Neural cell (in vitro differentiated cells): ENCODE data around the gene WDFY3. TPM values are rescaled to one million over a fixed set of nuclear protein-coding genes. Genes with fewer than 3 reads are reported as not detected.

Experiments used
- H2AFZ ChIP-seq: fragments of 200-600, 300-800 bp; sonication (generic), shearing (Covaris generic); 2 replicates; pipeline ENCODE4 v1.6.0; 2014; ENCODE audit warnings: low read depth, mild to moderate bottlenecking, antibody characterized with exemption, low read length, moderate library complexity
- H3F3A ChIP-seq: fragments of 200-600 bp; shearing (Covaris generic); 2 replicates; pipeline ENCODE4 v1.6.1; 2016; ENCODE audit warnings: mild to moderate bottlenecking, moderate library complexity, mixed read lengths, antibody characterized with exemption, low read length; ENCODE audit not compliant: insufficient read depth, poor library complexity, severe bottlenecking
- H3K27ac ChIP-seq: fragments of 200-600, 300-800 bp; sonication (generic), shearing (Covaris generic); 2 replicates; pipeline ENCODE4 v1.5.1; 2014; ENCODE audit warnings: mild to moderate bottlenecking, low read length, moderate library complexity
- H3K27me3 ChIP-seq: fragments of 300-800, 200-600 bp; sonication (generic), shearing (Covaris generic); 2 replicates; pipeline ENCODE4 v1.6.0; 2014; ENCODE audit warnings: mild to moderate bottlenecking, low read depth, low read length, moderate library complexity; ENCODE audit not compliant: insufficient read depth
- H3K36me3 ChIP-seq: fragments of 300-800, 200-600 bp; sonication (generic), shearing (Covaris generic); 2 replicates; pipeline ENCODE4 v1.5.1; 2014; ENCODE audit warnings: mild to moderate bottlenecking, antibody characterized with exemption, low read length, moderate library complexity; ENCODE audit not compliant: insufficient read depth
- H3K4me2 ChIP-seq: fragments of 300-800, 200-600 bp; sonication (generic), shearing (Covaris generic); 2 replicates; pipeline ENCODE4 v1.6.0; 2014; ENCODE audit warnings: mild to moderate bottlenecking, low read length
- H3K4me3 ChIP-seq: fragments of 300-800, 200-600 bp; sonication (generic), shearing (Covaris generic); 2 replicates; pipeline ENCODE4 v1.5.1; 2014; ENCODE audit warnings: mild to moderate bottlenecking, low read length, moderate library complexity
- H3K79me2 ChIP-seq: fragments of 200-600 bp; shearing (Covaris generic); replicated peaks from 2 replicates; pipeline ENCODE4 v1.6.0; 2014; ENCODE audit warnings: mild to moderate bottlenecking, low read length, moderate library complexity; ENCODE audit not compliant: insufficient read depth
- H3K9ac ChIP-seq: fragments of 300-800, 200-600 bp; sonication (generic), shearing (Covaris generic); 2 replicates; pipeline ENCODE4 v1.6.1; 2016; ENCODE audit warnings: mild to moderate bottlenecking, low read length, mixed read lengths
- H3K9me2 ChIP-seq: fragments of 200-600 bp; shearing (Covaris generic); 2 replicates; pipeline ENCODE4 v1.6.1; 2016; ENCODE audit warnings: mild to moderate bottlenecking, low read length, mixed read lengths; ENCODE audit not compliant: insufficient read depth
- H3K9me3 ChIP-seq: fragments of 200-600, 300-800 bp; sonication (generic), shearing (Covaris generic); 2 replicates; pipeline ENCODE4 v1.6.1; 2016; ENCODE audit warnings: mild to moderate bottlenecking, mixed run types, low read length, moderate library complexity, mixed read lengths
- H4K20me1 ChIP-seq: fragments of 200-600 bp; shearing (Covaris generic); 2 replicates; pipeline ENCODE4 v1.6.1; 2016; ENCODE audit warnings: mild to moderate bottlenecking, mixed run types; ENCODE audit not compliant: insufficient read depth
- CTCF ChIP-seq: fragments of 450-650 bp; IDR thresholded peaks from 2 replicates; pipeline ENCODE4 v1.5.1; 2014; ENCODE audit warnings: antibody characterized with exemption, mild to moderate bottlenecking, moderate library complexity; ENCODE audit not compliant: poor library complexity, severe bottlenecking
- EP300 ChIP-seq: fragments of 450-650 bp; conservative IDR thresholded peaks from 2 replicates; pipeline ENCODE4 v1.6.1; 2014; ENCODE audit warnings: antibody characterized with exemption, mild to moderate bottlenecking, moderate library complexity; ENCODE audit not compliant: poor library complexity, severe bottlenecking
- EZH2 ChIP-seq: fragments of 200-600, 300-800 bp; shearing (Covaris generic), sonication (generic); IDR thresholded peaks from 2 replicates; pipeline ENCODE4 v1.6.1; 2014; ENCODE audit warnings: antibody characterized with exemption, low read length, borderline replicate concordance, mild to moderate bottlenecking; ENCODE audit not compliant: insufficient read depth, poor library complexity, severe bottlenecking
- MXI1 ChIP-seq: fragments of 450-650 bp; conservative IDR thresholded peaks from 2 replicates; pipeline ENCODE4 v1.6.1; 2014; ENCODE audit warnings: antibody characterized with exemption, mild to moderate bottlenecking; ENCODE audit not compliant: poor library complexity, severe bottlenecking
- POLR2AphosphoS5 ChIP-seq: IDR thresholded peaks from 2 replicates; pipeline ENCODE4 v1.6.1; 2012
- RAD21 ChIP-seq: fragments of 450-650 bp; conservative IDR thresholded peaks from 2 replicates; pipeline ENCODE4 v1.6.1; 2014; ENCODE audit warnings: antibody characterized with exemption, mild to moderate bottlenecking, moderate library complexity
- REST ChIP-seq: IDR thresholded peaks from 2 replicates; pipeline ENCODE4 v1.6.1; 2012; ENCODE audit warnings: borderline replicate concordance
- SMC3 ChIP-seq: fragments of 450-650 bp; conservative IDR thresholded peaks from 2 replicates; pipeline ENCODE4 v1.6.1; 2014; ENCODE audit warnings: antibody characterized with exemption, mild to moderate bottlenecking, moderate library complexity; ENCODE audit not compliant: poor library complexity
- TAF1 ChIP-seq: IDR thresholded peaks from 2 replicates; pipeline ENCODE4 v1.6.1; 2012; ENCODE audit warnings: low read depth
- polyA plus RNA-seq: library from polyadenylated mRNA; depleted of rRNA; stranded (reverse); fragments of >200 nt; gene quantifications from 2 replicates; pipeline ENCODE4 v1.2.3, GENCODE V29; 2014

The WDFY3 gene
- polyA plus RNA-seq, 1 donor from 2014 or later, result 39.8 TPM

- TF ChIP-seq POLR2AphosphoS5 (no peak), RAD21 (no peak), SMC3 (no peak), CTCF (no peak), EZH2 (no peak), MXI1 (no peak), TAF1 (no peak), EP300 (no peak), REST (no peak)
- no peak overlapping the region for H2AFZ ChIP-seq
- no peak overlapping the region for H3K4me2 ChIP-seq
- no peak overlapping the region for H3K9ac ChIP-seq
- H3F3A ChIP-seq, result no peaks in the 10 kb centered on the region
- H3K36me3 ChIP-seq, result peaks cover 24% of the 10 kb centered on the region
- H3K4me3 ChIP-seq, result no peak overlapping the region
- no peaks in the 10 kb centered on the region for H4K20me1 ChIP-seq
- H3K27ac ChIP-seq, result no peak overlapping the region
- no peaks in the 10 kb centered on the region for H3K79me2 ChIP-seq
- no peaks in the 10 kb centered on the region for H3K9me3 ChIP-seq
- H3K9me2 ChIP-seq, result no peaks in the 10 kb centered on the region
- no peaks in the 10 kb centered on the region for H3K27me3 ChIP-seq
Measured at GRCh38 chr4:84691170-84691691, 275.3 kb downstream of the WDFY3 start.

- Histone ChIP-seq H3K9me3 (no peaks in the 10 kb centered on the region), H3K79me2 (no peaks in the 10 kb centered on the region), H4K20me1 (no peaks in the 10 kb centered on the region), H3K4me3 (no peak overlapping the region), H2AFZ (no peak overlapping the region), H3F3A (no peaks in the 10 kb centered on the region), H3K27me3 (no peaks in the 10 kb centered on the region), H3K27ac (no peak overlapping the region), H3K9me2 (no peaks in the 10 kb centered on the region), H3K9ac (no peak overlapping the region), H3K36me3 (peaks cover 24% of the 10 kb centered on the region), H3K4me2 (no peak overlapping the region)
- TF ChIP-seq MXI1, result no peak
- TF ChIP-seq EP300, result no peak
Measured at GRCh38 chr4:84690481-84690880, 276.0 kb downstream of the WDFY3 start.

- no peaks in the 10 kb centered on the region for H3K9me3 ChIP-seq
- no peak overlapping the region for H3K4me2 ChIP-seq
- H2AFZ ChIP-seq, result no peak overlapping the region
- no peaks in the 10 kb centered on the region for H3K79me2 ChIP-seq
- TF ChIP-seq REST (no peak), SMC3 (no peak), POLR2AphosphoS5 (no peak), EP300 (no peak), RAD21 (no peak), EZH2 (no peak), TAF1 (no peak), CTCF (no peak), MXI1 (no peak)
- H3F3A ChIP-seq, result no peaks in the 10 kb centered on the region
- no peak overlapping the region for H3K4me3 ChIP-seq
- H4K20me1 ChIP-seq, result no peaks in the 10 kb centered on the region
- H3K36me3 ChIP-seq, result peaks cover 18% of the 10 kb centered on the region
- no peaks in the 10 kb centered on the region for H3K27me3 ChIP-seq
- H3K9me2 ChIP-seq, result no peaks in the 10 kb centered on the region
- H3K9ac ChIP-seq, result no peak overlapping the region
- no peak overlapping the region for H3K27ac ChIP-seq
Measured at GRCh38 chr4:84689197-84689596, 277.3 kb downstream of the WDFY3 start.
